Hematopoietic multipotent progenitor cell treated with erythropoietin and hydrocortisone succinate and interleukin-3 and kit ligand, for 17 days (in vitro differentiated cells): ENCODE data around the gene DOCK9.
"Not testable (repeated sequence)": the region's sequence is repeated elsewhere in the genome, so short reads cannot be mapped to it uniquely, and the experiment has no call there.

ENCODE experiments used
- DNase-seq: peaks from one replicate; pipeline ENCODE4 v3.0.0-alpha.2; 2015; ENCODE audit warnings: low spot score

The DOCK9 gene

DNA sequence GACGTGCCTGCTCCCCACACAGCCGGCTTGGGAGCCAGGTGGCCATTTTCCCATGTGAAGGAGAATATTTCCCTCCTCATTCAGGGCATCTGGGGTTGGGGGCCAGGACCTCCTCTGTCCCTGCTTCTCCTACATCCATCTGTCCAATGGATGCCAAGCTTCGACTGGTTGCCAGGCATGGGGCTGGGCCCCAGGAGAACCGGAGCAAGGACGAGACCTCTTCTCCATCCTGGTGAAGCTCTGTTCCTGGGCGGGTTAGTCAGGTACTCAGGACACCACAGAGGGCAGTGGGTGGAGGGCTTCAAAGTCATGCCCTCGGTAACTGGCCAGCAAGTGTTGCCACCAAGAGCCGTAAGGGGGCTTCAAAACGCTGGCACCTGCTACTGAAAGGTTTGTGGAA, 203.1 kb downstream of the DOCK9 start:
- no peak for DNase-seq

DNA sequence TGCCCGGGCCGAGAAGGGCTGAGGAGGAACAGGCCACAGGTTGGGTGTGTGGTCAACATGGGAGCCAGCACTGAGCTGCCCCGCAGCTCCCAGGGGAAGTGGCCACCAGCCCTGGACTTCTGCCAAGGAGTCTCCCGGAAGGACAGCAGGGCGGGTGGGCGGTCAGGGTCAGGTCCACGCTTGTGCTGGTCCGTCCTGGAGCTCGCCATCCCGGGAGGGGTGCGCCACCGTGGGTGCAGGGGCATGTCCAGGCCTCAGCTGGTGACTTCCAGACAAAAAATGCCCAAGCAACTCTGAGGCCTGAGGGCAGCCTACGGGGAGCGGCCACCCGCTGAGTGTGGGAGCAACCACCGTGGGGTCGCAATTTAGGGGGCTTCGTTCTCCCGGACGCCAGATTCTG, 203.9 kb downstream of the DOCK9 start:
- DNase-seq: no peak

DNA sequence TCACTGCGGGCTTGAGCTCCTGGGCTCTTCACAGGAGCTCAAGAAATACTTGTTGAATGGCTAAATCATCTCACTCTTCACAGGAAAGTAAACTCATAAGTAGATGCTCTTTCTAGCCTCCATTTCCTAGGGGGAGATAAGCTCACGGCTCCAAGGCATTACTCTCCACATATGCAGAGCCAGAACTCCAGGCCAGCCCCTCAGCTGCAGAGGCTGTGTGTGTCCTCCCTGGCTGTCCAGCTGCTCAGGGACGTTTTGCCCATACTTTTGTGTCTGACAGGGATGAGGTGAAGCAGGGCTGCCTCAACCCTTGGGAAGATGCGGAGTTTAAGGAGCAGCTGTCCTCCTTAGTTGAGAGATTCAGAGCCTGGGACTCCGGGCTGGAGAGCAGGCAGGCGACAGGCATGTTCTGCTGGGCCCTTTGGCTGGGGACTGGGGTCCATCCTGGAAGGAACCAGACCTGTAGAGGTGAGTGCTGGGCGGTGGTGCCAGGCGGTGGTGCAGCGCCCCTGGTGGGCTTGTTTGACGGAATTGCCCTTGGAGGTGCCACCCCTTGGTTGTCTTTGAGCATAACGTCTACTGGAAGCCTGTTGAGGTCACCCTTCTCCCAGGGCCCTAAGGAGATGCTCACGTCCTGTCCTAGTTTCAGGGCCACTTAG, 204.9 kb downstream of the DOCK9 start:
- DNase-seq: no peak

DNA sequence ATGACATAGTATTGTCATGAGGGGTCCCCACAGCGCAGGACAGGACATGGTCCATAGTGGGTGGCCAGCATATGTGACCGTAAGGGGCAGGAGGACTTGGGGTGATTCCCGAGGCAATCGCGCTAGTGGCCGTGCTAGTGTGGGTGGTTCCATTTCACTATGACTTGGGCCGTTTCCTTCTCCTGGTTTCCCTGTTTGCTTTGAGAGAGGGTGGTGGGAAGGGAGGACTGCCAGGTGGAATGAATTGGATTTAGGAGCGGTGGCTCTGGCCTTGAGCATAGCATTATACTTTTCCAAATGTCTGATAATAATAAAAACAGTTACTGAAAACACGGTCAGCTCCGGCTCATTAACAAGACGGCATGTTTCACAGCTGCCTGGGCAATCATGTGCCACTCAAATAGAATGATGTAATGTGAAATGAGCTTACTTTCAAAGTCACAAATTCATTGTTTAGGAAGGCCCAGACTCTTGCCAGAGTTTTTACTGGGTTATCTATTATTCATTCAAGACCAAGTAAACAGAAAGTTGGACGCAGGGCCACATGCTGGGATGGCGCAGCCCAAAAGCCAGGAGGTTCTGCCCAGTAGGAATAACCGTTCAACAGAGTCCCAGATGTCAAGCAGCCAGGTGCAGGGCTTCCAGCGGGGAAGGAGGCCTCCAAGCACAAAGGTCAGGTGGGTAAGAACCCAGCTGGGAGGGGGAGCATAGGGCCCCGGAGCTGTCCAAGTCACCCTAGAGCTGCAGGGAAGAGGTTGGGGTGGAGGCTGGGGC, 205.8 kb downstream of the DOCK9 start:
- DNase-seq: no peak

DNA sequence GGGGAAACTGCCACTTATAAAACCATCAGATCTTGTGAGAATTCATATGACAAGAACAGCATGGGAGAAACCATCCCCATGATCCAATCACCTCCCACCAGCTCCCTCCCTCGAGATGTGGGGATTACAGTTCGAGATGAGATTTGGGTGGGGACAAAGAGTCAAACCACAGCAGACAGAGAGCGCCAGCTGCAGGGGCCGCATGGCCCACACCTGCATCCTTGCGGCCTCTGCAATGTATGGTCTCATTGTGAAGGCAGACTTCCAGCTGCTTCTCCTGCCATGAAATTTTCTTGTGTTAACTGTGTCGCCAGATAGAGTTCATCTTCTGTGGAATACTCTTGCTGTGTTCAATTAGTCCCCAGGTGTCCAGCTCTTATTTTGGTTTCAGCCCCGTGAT, 208.1 kb downstream of the DOCK9 start:
- DNase-seq: no peak

DNA sequence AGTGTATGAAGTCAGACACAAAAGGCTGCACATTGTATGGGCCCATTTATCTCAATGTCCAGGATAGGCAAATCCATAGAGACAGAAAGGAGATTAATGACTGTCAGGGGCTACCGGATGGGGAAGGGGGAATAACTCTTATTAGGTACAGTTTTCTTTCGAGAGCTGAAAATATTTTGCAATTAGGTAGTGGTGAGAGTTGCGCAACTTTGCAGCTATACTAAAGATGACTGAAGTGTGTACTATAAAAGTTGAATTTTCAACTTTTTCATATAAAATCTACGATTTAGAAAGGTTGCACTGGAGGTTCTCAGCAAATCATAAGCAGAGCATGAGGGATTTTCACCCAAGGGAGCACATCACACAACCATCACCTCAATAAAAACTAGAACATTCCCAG, 209.3 kb downstream of the DOCK9 start:
- DNase-seq: no peak

DNA sequence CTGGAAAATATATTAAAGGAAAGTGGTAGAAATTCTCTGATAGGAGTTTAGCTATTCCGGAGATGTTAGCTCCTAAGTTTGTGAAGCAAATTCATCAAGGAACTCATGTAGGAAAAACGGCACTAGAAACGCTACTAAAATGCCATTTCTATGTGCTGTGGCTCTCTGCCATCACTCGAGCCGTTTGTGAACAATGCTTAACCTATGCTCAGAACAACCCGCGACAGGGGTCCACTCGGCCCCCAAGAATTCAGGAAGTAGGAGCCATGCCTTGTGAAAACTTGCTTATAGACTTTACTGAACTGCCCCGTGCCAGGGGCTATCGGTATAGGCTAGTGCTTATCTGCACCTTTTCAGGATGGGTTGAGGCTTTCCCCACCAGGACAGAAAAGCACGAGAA, 211.2 kb downstream of the DOCK9 start:
- no peak for DNase-seq

DNA sequence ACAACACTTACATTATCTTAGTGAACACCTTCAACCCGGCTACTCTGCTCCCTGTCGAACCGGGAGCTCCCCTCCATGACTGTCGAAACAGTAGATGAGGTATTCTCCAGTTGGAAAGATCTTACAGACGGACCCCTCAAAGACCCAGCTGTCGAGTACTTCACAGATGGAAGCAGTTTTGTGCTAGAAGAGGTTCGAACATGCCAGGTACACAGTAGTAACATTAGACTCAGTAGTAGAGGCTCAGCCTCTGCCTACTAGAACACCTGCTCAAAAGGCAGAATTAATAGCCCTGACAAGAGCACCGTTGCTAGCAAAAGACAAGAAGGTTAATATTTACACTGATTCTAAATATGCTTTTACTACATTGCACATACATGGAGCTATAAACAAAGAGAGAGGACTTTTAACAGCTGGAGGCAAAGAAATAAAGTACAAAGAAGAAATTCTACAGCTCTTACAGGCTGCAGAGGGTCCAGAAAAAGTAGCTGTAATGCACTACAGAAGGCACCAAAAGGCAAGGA, 211.8 kb downstream of the DOCK9 start:
- DNase-seq: no peak

DNA sequence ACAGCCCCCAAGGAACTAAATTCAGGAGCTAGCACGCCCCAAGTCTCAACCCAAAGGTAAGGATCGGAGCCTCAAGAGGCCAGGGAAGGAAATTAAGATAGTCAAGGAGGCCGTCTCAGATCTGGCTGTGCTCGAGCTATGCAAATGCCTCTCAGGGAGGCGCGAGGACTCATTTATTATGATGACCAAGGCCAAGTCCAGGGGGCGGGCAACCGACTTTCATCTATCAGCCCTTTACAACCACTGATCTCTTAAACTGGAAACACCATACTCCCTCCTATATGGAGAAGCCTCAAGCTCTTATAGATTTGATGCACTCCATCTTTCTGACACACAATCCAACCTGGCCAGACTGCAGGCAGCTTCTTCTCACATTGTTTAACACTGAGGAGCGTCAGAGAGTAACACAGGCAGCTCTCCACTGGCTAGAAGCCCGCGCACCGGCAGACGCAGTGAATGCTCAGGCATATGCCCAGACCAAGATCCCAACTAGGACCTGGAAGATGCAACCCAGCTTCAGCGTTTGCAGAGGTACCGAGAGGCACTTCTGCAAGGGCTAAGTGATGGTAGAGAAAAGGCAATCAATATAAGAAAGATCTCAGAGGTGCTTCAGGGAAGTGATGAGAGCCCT, 215.8 kb downstream of the DOCK9 start:
- DNase-seq: no peak

DNA sequence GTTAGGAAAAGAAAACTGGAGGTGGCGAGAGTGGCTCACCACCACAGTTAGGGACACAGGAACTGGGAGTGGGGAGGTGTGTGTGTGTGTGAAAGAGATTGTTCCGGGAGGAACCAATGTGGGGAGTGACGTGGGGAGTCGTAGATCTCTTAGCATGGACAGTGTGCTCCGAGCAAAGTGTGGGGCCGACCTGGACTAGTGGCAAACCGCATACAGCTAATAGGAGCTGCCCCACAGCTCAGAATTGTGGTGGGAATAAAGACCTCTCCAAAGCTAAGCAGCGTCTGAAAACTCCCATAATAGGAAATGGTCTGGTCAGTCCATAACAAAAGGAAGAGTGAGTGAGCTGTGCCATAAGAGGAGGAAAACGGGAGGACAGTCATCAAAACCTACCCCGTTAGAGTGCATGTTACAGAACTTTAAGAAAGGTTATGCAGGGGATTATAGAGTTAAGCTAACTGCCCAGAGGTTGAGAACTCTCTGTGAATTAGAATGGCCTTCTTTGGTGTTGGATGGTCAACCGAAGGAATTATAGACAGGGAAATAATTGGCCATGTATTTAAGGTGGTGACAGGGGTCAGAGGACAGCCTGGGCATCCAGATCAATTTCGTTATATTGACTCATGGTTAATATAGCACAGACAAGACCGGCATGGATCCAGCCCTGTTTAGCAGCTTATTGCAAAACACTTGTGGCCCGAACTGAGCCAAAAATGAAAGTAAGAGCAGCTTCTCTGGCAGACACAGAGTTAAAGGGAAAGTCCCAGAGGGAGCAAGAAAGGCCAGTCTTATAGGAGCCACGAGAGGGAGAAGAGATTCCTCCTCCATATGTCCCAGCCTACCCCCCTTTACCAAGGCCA, 216.5 kb downstream of the DOCK9 start:
- no peak for DNase-seq

DNA sequence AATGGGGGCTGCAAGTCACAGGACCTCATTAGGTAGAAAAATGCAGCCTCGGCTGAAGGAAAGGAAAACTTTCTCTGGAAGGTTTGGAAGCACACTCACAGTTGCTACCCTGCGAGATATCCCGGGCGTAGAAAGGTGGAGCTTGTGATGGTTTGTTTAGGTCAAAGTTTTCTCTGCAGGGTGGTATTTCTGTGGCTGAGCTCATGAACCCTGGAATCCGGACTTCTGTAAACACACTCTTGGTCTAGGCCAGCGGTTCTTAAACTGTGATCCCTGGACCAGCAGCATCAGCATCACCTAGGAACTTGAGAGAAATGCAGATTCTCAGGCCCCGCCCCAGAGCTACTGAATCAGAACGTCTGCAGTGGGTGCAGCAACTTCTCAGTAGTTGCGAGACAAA, 222.1 kb downstream of the DOCK9 start:
- DNase-seq: no peak

DNA sequence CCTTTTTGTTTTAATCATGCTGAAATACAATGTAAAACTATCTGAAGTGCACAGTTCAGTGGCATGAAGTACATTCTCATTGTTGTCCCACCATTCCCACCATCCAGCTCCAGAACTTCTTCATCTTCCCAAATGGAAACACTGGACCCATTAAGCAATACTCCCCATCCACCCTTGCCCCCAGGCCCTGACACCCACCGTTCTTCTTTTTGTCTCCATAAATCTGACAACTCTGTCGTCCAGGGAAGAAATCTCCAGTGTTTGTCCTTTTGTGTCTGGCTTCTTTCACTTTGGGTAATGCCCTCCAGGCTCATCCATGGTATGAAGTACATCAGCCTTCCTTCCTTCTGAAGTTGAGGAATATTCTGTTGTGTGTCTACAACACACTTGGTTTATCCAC, 222.7 kb downstream of the DOCK9 start:
- DNase-seq: no peak

DNA sequence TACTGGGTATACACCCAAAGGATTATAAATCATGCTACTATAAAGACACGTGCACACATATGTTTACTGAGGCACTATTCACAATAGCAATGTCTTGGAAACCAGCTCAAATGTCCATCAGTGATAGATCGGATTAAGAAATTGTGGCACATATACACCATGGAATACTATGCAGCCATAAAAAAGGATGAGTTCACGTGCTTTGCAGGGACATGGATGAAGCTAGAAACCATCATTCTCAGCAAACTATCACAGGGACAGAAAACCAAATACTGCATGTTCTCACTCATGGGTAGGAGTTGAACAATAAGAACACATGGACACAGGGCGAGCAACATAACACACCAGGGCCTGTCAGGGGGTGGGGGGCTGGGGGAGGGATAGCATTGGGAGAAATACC, 223.4 kb downstream of the DOCK9 start:
- not testable (repeated sequence) for DNase-seq

DNA sequence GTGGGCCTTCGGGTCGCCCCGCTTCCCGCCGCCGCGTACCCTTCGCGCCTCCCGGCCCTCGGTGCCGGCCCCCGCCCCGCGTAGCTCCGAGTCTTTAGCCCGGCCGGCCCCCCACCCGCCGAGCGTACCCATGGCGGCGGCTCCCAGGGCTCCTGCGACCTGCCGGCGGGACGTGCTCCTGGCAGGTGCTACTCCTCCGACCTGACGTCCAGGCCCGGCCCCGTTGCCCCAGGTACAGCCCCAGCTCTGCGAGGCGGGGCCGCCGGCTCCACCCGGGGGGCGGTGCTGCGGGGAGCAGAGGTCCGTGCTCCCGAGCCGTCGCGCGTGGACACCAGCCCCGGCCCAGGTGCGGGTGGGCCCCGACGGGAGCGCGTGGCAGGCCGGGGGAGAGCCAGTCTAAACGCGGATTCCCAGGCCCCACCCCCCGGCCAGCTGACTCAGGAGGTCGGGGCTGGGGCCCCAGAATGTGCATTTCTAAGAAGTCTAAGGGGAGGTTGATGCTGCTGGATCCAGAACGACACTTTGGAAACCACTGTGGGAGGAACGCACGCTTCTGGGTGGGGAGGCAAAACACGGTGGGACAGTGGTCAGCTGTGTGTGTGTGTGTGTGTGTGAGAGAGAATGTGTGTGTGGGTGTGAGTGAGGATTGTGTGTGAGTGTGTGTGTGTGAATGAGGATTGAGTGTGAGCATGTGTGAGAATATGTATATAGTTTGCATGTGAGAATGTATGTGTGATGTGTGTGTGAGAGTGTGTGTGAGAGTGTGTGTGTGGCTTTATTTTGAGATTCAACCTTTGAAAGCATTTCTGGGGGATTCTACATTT, 225.2 kb downstream of the DOCK9 start, which contains the start of gene SLC15A1:
Gene SLC15A1, minus strand, starts transcription at position 206 of the 824 bp plus-strand sequence. Its CDS starts 74 bp downstream, at position 132.
- no peak for DNase-seq

DNA sequence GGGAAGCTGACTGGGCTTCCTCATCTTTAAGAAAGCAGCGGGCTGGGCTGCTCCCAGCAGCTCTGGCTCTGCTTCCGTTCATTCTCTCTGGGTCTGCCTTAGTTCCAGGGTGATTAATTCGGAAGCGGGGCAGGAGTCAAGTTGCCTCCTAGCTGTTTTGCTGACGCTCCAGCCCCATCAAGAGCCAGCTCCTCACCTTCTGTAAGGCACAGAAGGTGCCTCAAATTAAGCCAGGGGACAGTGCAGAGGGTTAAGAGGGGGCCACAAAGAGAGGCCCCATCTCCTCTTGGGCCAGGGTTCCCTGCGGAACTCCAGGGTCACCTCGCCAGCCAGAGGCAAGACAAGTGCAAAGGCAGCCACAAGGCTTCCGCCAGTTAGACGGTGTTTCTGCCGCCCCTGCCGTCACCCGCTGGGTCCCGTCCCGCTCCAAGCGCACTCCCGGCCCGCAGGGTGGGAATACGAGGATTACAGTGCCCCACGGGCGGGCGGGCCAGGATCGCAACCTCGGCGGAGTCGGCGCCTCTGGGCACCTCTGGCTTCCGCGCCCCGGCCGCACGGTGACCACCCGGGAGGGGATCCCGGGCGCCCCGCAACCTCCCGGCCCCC, 225.9 kb downstream of the DOCK9 start:
- DNase-seq: no peak

DNA sequence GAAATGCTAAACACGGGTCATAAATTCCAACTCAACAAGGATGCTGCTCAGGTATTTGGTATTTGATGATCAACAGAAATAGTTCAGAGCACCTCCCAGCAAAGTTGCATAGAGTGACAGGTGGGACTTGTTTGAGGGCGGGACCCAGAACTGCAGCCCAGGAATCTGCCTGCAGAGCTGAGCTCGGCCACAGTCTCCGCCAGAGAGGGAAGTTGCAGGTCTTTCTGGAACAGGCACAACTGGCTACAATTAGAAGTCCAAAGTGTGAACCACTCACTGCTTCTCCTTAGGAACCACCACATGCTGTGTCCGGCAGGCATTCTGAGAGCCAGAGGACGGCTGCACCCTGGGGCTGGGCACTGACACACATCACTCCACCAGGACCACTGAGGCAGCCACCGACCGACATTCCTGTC, 226.5 kb downstream of the DOCK9 start:
- no peak for DNase-seq

DNA sequence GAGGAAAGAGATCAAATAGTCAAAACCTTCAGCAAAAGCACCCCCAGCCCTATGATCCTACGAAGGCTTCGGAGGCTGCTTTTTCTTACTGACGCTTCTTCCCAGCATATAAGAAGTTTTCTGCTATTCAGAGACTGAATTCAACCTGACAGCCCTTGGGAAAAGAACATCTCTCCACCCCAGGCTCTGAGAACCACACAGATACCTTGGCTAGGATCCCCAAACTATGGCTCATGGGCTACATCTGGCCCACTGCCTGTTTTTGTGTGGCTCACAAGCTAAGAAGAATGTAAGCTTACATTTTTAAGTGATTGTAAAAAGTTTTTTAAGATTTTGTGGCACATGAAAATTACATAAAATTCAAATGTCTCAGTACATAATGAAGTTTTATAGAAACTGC, 228.4 kb downstream of the DOCK9 start:
- DNase-seq: no peak

DNA sequence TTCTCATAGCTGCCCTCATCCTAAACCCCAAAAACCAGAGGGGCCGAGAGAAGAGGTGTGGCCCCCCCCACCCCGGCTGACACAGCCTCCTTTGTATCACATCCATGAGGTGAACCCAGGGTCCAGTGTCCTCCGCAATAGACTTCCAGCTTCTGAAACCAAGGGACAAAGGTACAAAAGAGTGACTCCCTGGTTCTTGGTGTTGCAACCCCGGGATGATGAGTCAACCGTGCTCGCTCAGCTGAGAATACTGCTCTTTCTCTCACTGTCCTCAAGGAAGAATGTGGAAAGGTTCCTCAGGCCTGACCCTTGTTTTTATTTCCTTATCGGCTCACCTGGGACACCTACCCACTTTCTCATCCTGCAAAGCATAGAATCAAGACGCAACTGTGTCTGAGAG, 230.9 kb downstream of the DOCK9 start:
- DNase-seq: no peak
